Umbilical cord (tissue), 2 donors: ENCODE results near the gene DCUN1D4. TPM values are rescaled to one million over a fixed set of nuclear protein-coding genes. Genes with fewer than 3 reads are reported as not detected.

Experiments
- DNase-seq: peaks from one replicate; pipeline ENCODE4 v3.0.0-alpha.2; 2015; ENCODE audit warnings: low spot score
- total RNA-seq: library from RNA; depleted of rRNA; stranded (reverse); fragments of >200 nt; gene quantifications from one replicate; pipeline ENCODE4 v1.2.3, GENCODE V29; 2014; ENCODE audit warnings: low replicate concordance; ENCODE audit not compliant: insufficient read depth

The DCUN1D4 gene
- total RNA-seq: 85.0 TPM

GRCh38 chr4:51842554-51843308, at the start of gene DCUN1D4:
DCUN1D4 (plus strand) TSS chr4:51843153; CDS start chr4:51843243, 90 bp downstream.
- DNase-seq: peak; percentile 100

- DNase-seq: no peak
Observed at GRCh38 chr4:51820443-51821234, 22.3 kb upstream of the DCUN1D4 start.

GRCh38 chr4:51825341-51825740, 17.6 kb upstream of the DCUN1D4 start:
- DNase-seq: no peak

- peak; percentile 19 for DNase-seq
Observed at GRCh38 chr4:51830156-51830720, 12.7 kb upstream of the DCUN1D4 start.

- DNase-seq: peak; percentile 55
Observed at GRCh38 chr4:51831133-51831532, 11.8 kb upstream of the DCUN1D4 start.

GRCh38 chr4:51833236-51833635, 9.7 kb upstream of the DCUN1D4 start:
- no peak for DNase-seq

GRCh38 chr4:51835079-51835478, 7.9 kb upstream of the DCUN1D4 start:
- no peak for DNase-seq

- no peak for DNase-seq
Observed at GRCh38 chr4:51835855-51836254, 7.1 kb upstream of the DCUN1D4 start.

GRCh38 chr4:51836549-51836948, 6.4 kb upstream of the DCUN1D4 start:
- DNase-seq: no peak

GRCh38 chr4:51840781-51841180, 2.2 kb upstream of the DCUN1D4 start:
- peak; percentile 60 for DNase-seq

- no peak for DNase-seq
Observed at GRCh38 chr4:51842167-51842553, 793 bp upstream of the DCUN1D4 start.

- peak; percentile 65 for DNase-seq
Observed at GRCh38 chr4:51843309-51844152, 578 bp downstream of the DCUN1D4 start.

- peak; percentile 97 for DNase-seq
Observed at GRCh38 chr4:51844153-51845054, 1.5 kb downstream of the DCUN1D4 start.

GRCh38 chr4:51845055-51845426, 2.1 kb downstream of the DCUN1D4 start:
- no peak for DNase-seq

GRCh38 chr4:51845711-51846110, 2.8 kb downstream of the DCUN1D4 start:
- no peak for DNase-seq

GRCh38 chr4:51849430-51849829, 6.5 kb downstream of the DCUN1D4 start:
- no peak for DNase-seq

- no peak for DNase-seq
Observed at GRCh38 chr4:51850294-51850693, 7.3 kb downstream of the DCUN1D4 start.

- no peak for DNase-seq
Observed at GRCh38 chr4:51851090-51851936, 8.4 kb downstream of the DCUN1D4 start.

GRCh38 chr4:51851937-51852290, 9.0 kb downstream of the DCUN1D4 start:
- peak; percentile 74 for DNase-seq
